Measurements from ENCODE around the gene TBCEL. TPM values are rescaled to one million over a fixed set of nuclear protein-coding genes. Genes with fewer than 3 reads are reported as not detected.

Gene TBCEL
- total and polyA plus RNA-seq, 4 experiments from 2014 or later, result 3.7 to 22.6 (median 13.2) TPM

GRCh38 chr11:121091492-121092152, 67.7 kb downstream of the TBCEL start:
- DNase-seq, result no peak
- ChIA-PET POLR2A (ENCODE audit: partially characterized antibody) (no interaction called here), CTCF (ENCODE audit: partially characterized antibody) (no interaction called here)
- no peaks in the 10 kb centered on the region for H3K27me3 Mint-ChIP-seq
- H3K36me3 ChIP-seq (ENCODE audit: insufficient read depth, low read length), result no peaks in the 10 kb centered on the region
- no peak overlapping the region for H3K4me3 Mint-ChIP-seq
- H3K36me3 Mint-ChIP-seq, result peaks cover 22 to 26% of the 10 kb centered on the region in 2 donors
- H3K9me3 ChIP-seq (ENCODE audit: control insufficient read depth in 1 of 2, low read length in 2 of 2), result no peaks in the 10 kb centered on the region
- peaks cover 0 to 1% (median 0%) of the 10 kb centered on the region in 4 donors for H3K4me1 Mint-ChIP-seq
- H3K4me3 ChIP-seq (ENCODE audit: low read length in 2 of 2), result no peak overlapping the region
- intact Hi-C loops (cut with micrococcal nuclease), result no loop called here
- no peak overlapping the region for H3K27ac Mint-ChIP-seq
- H3K9me3 Mint-ChIP-seq, result no peaks in the 10 kb centered on the region
- H3K27ac ChIP-seq (ENCODE audit: low read depth, low read length), result no peak overlapping the region
- H3K4me1 ChIP-seq (ENCODE audit: insufficient read depth, low read length), result no peaks in the 10 kb centered on the region
- no peaks in the 10 kb centered on the region for H3K27me3 ChIP-seq (ENCODE audit: insufficient read depth, low read length)

- CTCF ChIA-PET (ENCODE audit: partially characterized antibody), result no interaction called here
- POLR2A ChIA-PET (ENCODE audit: partially characterized antibody), result no interaction called here
Observed at GRCh38 chr11:121095561-121095960, 71.7 kb downstream of the TBCEL start.

GRCh38 chr11:121099364-121099763, 75.5 kb downstream of the TBCEL start:
- DNase-seq, result no peak
- CTCF ChIA-PET (ENCODE audit: partially characterized antibody), result no interaction called here
- intact Hi-C loops (cut with micrococcal nuclease), result no loop called here
- H3K4me3 ChIP-seq (ENCODE audit: low read length in 2 of 2), result no peak overlapping the region
- no peaks in the 10 kb centered on the region for H3K36me3 Mint-ChIP-seq
- H3K27me3 Mint-ChIP-seq, result no peaks in the 10 kb centered on the region
- no peaks in the 10 kb centered on the region for H3K27me3 ChIP-seq (ENCODE audit: insufficient read depth, low read length)
- no peaks in the 10 kb centered on the region for H3K9me3 ChIP-seq (ENCODE audit: control insufficient read depth in 1 of 2, low read length in 2 of 2)
- H3K4me1 Mint-ChIP-seq, result no peaks in the 10 kb centered on the region
- H3K36me3 ChIP-seq (ENCODE audit: insufficient read depth, low read length), result no peaks in the 10 kb centered on the region
- POLR2A ChIA-PET (ENCODE audit: partially characterized antibody), result no interaction called here
- no peak overlapping the region for H3K27ac Mint-ChIP-seq
- H3K4me3 Mint-ChIP-seq, result no peak overlapping the region
- no peak overlapping the region for H3K27ac ChIP-seq (ENCODE audit: low read depth, low read length)
- no peaks in the 10 kb centered on the region for H3K9me3 Mint-ChIP-seq
- no peaks in the 10 kb centered on the region for H3K4me1 ChIP-seq (ENCODE audit: insufficient read depth, low read length)

More at GRCh38 chr11:121095561-121095960, 71.7 kb downstream of the TBCEL start:
- H3K27ac ChIP-seq (ENCODE audit: low read depth, low read length), result no peak overlapping the region
- Mint-ChIP-seq H3K4me1 (no peaks in the 10 kb centered on the region), H3K27ac (no peak overlapping the region), H3K27me3 (no peaks in the 10 kb centered on the region), H3K4me3 (no peak overlapping the region), H3K9me3 (no peaks in the 10 kb centered on the region), H3K36me3 (peaks cover 0 to 3% of the 10 kb centered on the region in 2 donors)
- no peaks in the 10 kb centered on the region for H3K4me1 ChIP-seq (ENCODE audit: insufficient read depth, low read length)
- no peak for DNase-seq
- no peak overlapping the region for H3K4me3 ChIP-seq (ENCODE audit: low read length in 2 of 2)
- intact Hi-C loops (cut with micrococcal nuclease), result no loop called here
- no peaks in the 10 kb centered on the region for H3K36me3 ChIP-seq (ENCODE audit: insufficient read depth, low read length)
- no peaks in the 10 kb centered on the region for H3K27me3 ChIP-seq (ENCODE audit: insufficient read depth, low read length)
- H3K9me3 ChIP-seq (ENCODE audit: control insufficient read depth in 1 of 2, low read length in 2 of 2), result no peaks in the 10 kb centered on the region

GRCh38 chr11:121099885-121100284, 76.0 kb downstream of the TBCEL start:
- Histone ChIP-seq H3K4me1 (ENCODE audit: insufficient read depth, low read length) (no peaks in the 10 kb centered on the region), H3K27ac (ENCODE audit: low read depth, low read length) (no peak overlapping the region), H3K36me3 (ENCODE audit: insufficient read depth, low read length) (no peaks in the 10 kb centered on the region), H3K9me3 (ENCODE audit: control insufficient read depth in 1 of 2, low read length in 2 of 2) (no peaks in the 10 kb centered on the region), H3K27me3 (ENCODE audit: insufficient read depth, low read length) (no peaks in the 10 kb centered on the region), H3K4me3 (ENCODE audit: low read length in 2 of 2) (no peak overlapping the region)
- Mint-ChIP-seq H3K9me3 (no peaks in the 10 kb centered on the region), H3K36me3 (no peaks in the 10 kb centered on the region), H3K27me3 (no peaks in the 10 kb centered on the region), H3K27ac (no peak overlapping the region), H3K4me1 (no peaks in the 10 kb centered on the region), H3K4me3 (no peak overlapping the region)
- ChIA-PET CTCF (ENCODE audit: partially characterized antibody) (no interaction called here), POLR2A (ENCODE audit: partially characterized antibody) (no interaction called here)
- DNase-seq, result no peak
- intact Hi-C loops (cut with micrococcal nuclease), result no loop called here

GRCh38 chr11:121100943-121101342, 77.0 kb downstream of the TBCEL start, which contains the start of gene TECTA:
TSS of gene TECTA (plus strand) at chr11:121101243. CDS start at chr11:121102666, 1,423 bp downstream.
- no peaks in the 10 kb centered on the region for H3K9me3 Mint-ChIP-seq
- Histone ChIP-seq H3K9me3 (ENCODE audit: control insufficient read depth in 1 of 2, low read length in 2 of 2) (no peaks in the 10 kb centered on the region), H3K4me3 (ENCODE audit: low read length in 2 of 2) (no peak within 1 kb of the TSS), H3K27me3 (ENCODE audit: insufficient read depth, low read length) (no peaks in the 10 kb centered on the region), H3K36me3 (ENCODE audit: insufficient read depth, low read length) (no peaks in the 10 kb centered on the region), H3K4me1 (ENCODE audit: insufficient read depth, low read length) (no peaks in the 10 kb centered on the region), H3K27ac (ENCODE audit: low read depth, low read length) (no peak within 1 kb of the TSS)
- no peak within 1 kb of the TSS for H3K27ac Mint-ChIP-seq
- ChIA-PET CTCF (ENCODE audit: partially characterized antibody) (no interaction called here), POLR2A (ENCODE audit: partially characterized antibody) (no interaction called here)
- H3K4me1 Mint-ChIP-seq, result no peaks in the 10 kb centered on the region
- no peaks in the 10 kb centered on the region for H3K36me3 Mint-ChIP-seq
- H3K4me3 Mint-ChIP-seq, result no peak within 1 kb of the TSS
- DNase-seq, result no peak
- intact Hi-C loops (cut with micrococcal nuclease), result no loop called here
- H3K27me3 Mint-ChIP-seq, result no peaks in the 10 kb centered on the region

DNA sequence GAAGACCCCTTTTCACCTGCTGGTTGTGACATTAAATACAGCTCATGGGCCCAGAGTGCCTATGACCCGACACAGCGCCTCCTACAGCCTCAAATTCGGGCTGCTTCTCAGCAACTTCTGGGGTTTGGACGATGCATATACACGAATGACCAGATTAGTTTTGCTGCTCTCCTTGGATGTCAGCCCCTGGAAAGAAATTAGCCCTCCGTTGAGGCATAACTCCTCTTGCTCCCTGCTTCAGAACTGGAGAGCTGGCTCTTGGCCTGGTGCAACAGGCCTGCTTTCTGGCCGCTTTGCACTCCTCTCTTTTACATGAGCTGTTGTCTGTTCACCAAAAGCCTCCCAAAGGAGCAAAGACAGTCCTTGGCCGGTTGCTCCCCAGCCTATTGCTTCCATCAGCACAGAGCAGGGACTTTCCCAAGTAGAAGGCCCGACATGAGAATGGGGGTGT, 80.4 kb downstream of the TBCEL start:
- no peaks in the 10 kb centered on the region for H3K4me1 ChIP-seq (ENCODE audit: insufficient read depth, low read length)
- POLR2A ChIA-PET (ENCODE audit: partially characterized antibody), result no interaction called here
- H3K36me3 ChIP-seq (ENCODE audit: insufficient read depth, low read length), result no peaks in the 10 kb centered on the region
- Mint-ChIP-seq H3K36me3 (no peaks in the 10 kb centered on the region), H3K4me1 (no peaks in the 10 kb centered on the region), H3K9me3 (no peaks in the 10 kb centered on the region), H3K27me3 (no peaks in the 10 kb centered on the region), H3K4me3 (no peak overlapping the region), H3K27ac (no peak overlapping the region)
- CTCF ChIA-PET (ENCODE audit: partially characterized antibody), result no interaction called here
- no peak overlapping the region for H3K4me3 ChIP-seq (ENCODE audit: low read length in 2 of 2)
- intact Hi-C loops (cut with micrococcal nuclease), result no loop called here
- no peak overlapping the region for H3K27ac ChIP-seq (ENCODE audit: low read depth, low read length)
- DNase-seq, result no peak
- no peaks in the 10 kb centered on the region for H3K27me3 ChIP-seq (ENCODE audit: insufficient read depth, low read length)
- no peaks in the 10 kb centered on the region for H3K9me3 ChIP-seq (ENCODE audit: control insufficient read depth in 1 of 2, low read length in 2 of 2)

DNA sequence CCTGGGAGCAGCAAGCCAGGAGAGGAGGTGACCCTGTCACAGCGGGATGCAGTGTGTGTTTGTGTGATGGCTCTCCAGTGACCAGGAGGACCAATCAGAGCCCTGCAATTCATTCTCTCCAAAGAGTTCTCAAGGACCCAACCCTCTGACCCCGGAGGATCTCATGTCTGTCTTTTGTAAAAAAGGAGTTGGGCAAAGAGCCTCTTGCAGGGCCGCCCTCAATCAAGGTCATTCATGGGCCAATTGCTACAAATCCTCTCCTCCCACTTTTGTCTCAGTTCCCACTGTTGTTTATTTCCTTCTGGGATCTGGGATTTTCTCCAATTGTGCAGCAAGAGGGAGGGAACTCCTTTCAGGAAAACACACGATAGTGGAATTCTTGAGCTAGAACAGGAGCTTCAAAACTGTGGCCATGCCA, 81.2 kb downstream of the TBCEL start:
- no peaks in the 10 kb centered on the region for H3K36me3 Mint-ChIP-seq

More for the DNA sequence above, 81.2 kb downstream of the TBCEL start:
- intact Hi-C loops (cut with micrococcal nuclease), result no loop called here
- Mint-ChIP-seq H3K27ac (no peak overlapping the region), H3K27me3 (no peaks in the 10 kb centered on the region), H3K9me3 (no peaks in the 10 kb centered on the region), H3K4me1 (no peaks in the 10 kb centered on the region), H3K4me3 (no peak overlapping the region)
- Histone ChIP-seq H3K27me3 (ENCODE audit: insufficient read depth, low read length) (no peaks in the 10 kb centered on the region), H3K27ac (ENCODE audit: low read depth, low read length) (no peak overlapping the region), H3K9me3 (ENCODE audit: control insufficient read depth in 1 of 2, low read length in 2 of 2) (no peaks in the 10 kb centered on the region), H3K4me3 (ENCODE audit: low read length in 2 of 2) (no peak overlapping the region), H3K36me3 (ENCODE audit: insufficient read depth, low read length) (no peaks in the 10 kb centered on the region), H3K4me1 (ENCODE audit: insufficient read depth, low read length) (no peaks in the 10 kb centered on the region)
- ChIA-PET POLR2A (ENCODE audit: partially characterized antibody) (no interaction called here), CTCF (ENCODE audit: partially characterized antibody) (no interaction called here)
- no peak for DNase-seq

All from CD4-positive, alpha-beta memory T cell (primary cell).